ENCODE results near the gene SMIM45.
"Not testable (repeated sequence)": the region's sequence is repeated elsewhere in the genome, so short reads cannot be mapped to it uniquely, and the experiment has no call there.

The SMIM45 gene

GRCh38 chr22:41935015-41935351, 17.0 kb upstream of the SMIM45 start:
- DNase-seq: no peak

GRCh38 chr22:41935509-41935908, 16.4 kb upstream of the SMIM45 start:
- no peak for DNase-seq

GRCh38 chr22:41936894-41937169, 15.1 kb upstream of the SMIM45 start:
- DNase-seq: no peak

- DNase-seq: peak; percentile 20
These were observed 11.7 kb upstream of the SMIM45 start for GRCh38 chr22:41939981-41940831.

- peak; percentile 44 for DNase-seq
These were observed 10.9 kb upstream of the SMIM45 start for GRCh38 chr22:41940832-41941765.

GRCh38 chr22:41943661-41944209, 8.2 kb upstream of the SMIM45 start:
- no peak for DNase-seq

- DNase-seq: peak; percentile 94
These were observed 5.1 kb upstream of the SMIM45 start, which contains the start of gene CENPM for GRCh38 chr22:41946629-41947423. CENPM (minus strand) TSS chr22:41947152; CDS start chr22:41947076, 76 bp downstream.

- no peak for DNase-seq
These were observed 4.4 kb upstream of the SMIM45 start for GRCh38 chr22:41947424-41948080.

GRCh38 chr22:41948142-41948541, 3.8 kb upstream of the SMIM45 start:
- no peak for DNase-seq

GRCh38 chr22:41948928-41949296, 3.0 kb upstream of the SMIM45 start:
- not testable (repeated sequence) for DNase-seq

- DNase-seq: peak; percentile 8
These were observed 2.5 kb upstream of the SMIM45 start for GRCh38 chr22:41949297-41949965.

GRCh38 chr22:41952713-41953112, 763 bp downstream of the SMIM45 start:
- DNase-seq: no peak

GRCh38 chr22:41957941-41958556, 6.1 kb downstream of the SMIM45 start:
- DNase-seq: no peak

GRCh38 chr22:41963453-41964111, 11.6 kb downstream of the SMIM45 start:
- DNase-seq: no peak

GRCh38 chr22:41964112-41964491, 12.2 kb downstream of the SMIM45 start:
- DNase-seq: no peak

- no peak for DNase-seq
These were observed 14.3 kb downstream of the SMIM45 start for GRCh38 chr22:41966225-41966606.

- peak; percentile 37 for DNase-seq
These were observed 14.8 kb downstream of the SMIM45 start for GRCh38 chr22:41966607-41967240.

- peak; percentile 83 for DNase-seq
These were observed 16.7 kb downstream of the SMIM45 start for GRCh38 chr22:41968601-41969000.

GRCh38 chr22:41969110-41969646, 17.2 kb downstream of the SMIM45 start, which contains the start of gene SEPTIN3:
SEPTIN3 (plus strand) TSS chr22:41969443; CDS start chr22:41971493, 2,050 bp downstream.
- DNase-seq: no peak

- DNase-seq: no peak
These were observed 18.7 kb downstream of the SMIM45 start for GRCh38 chr22:41970601-41971000.

Data from NCI-H345 (cell line).